Measurements from ENCODE around the gene ZNF695.

- TF ChIP-seq CTCF (IDR thresholded peaks at IDR 0.05) (peak in 8 of 12 donors; percentile 11 to 51 (median 30)), POLR2A (IDR thresholded peaks at IDR 0.05) (no peak)
Observed at GRCh38 chr1:247043406-247043805, 35.5 kb upstream of the ZNF695 start.
